ENCODE measurements around the gene CDY1B.
"Not testable (repeated sequence)": the region's sequence is repeated elsewhere in the genome, so short reads cannot be mapped to it uniquely, and the experiment has no call there.

CDY1B gene

GRCh38 chrY:24047919-24048318 lies at the start of gene CDY1B:
Gene CDY1B (minus strand): TSS chrY:24048019. CDS start chrY:24047688, 331 bp downstream.
- DNase-seq = not testable (repeated sequence)

- not testable (repeated sequence) for DNase-seq
Observed at GRCh38 chrY:24049525-24049924, 1.7 kb upstream of the CDY1B start.

- DNase-seq = not testable (repeated sequence)
Observed at GRCh38 chrY:24043209-24043608, 4.6 kb downstream of the CDY1B start.

GRCh38 chrY:24039008-24039718 lies 8.7 kb downstream of the CDY1B start:
- DNase-seq = not testable (repeated sequence)

GRCh38 chrY:24026212-24027103 lies 21.4 kb downstream of the CDY1B start:
- not testable (repeated sequence) for DNase-seq
